Neutrophil (primary cell): ENCODE measurements around the gene CSRP1.

ENCODE experiments used
- H3K27ac ChIP-seq: fragments of 200-600 bp; sonication (generic); 2 replicates; pipeline ENCODE4 v1.5.1; 2016; ENCODE audit warnings: mild to moderate bottlenecking, moderate library complexity
- H3K27me3 ChIP-seq: fragments of 200-600 bp; sonication (generic); 2 replicates; pipeline ENCODE4 v1.6.0; 2016; ENCODE audit warnings: mild to moderate bottlenecking
- H3K36me3 ChIP-seq: fragments of 200-600 bp; sonication (generic); 2 replicates; pipeline ENCODE4 v1.5.1; 2017
- H3K4me1 ChIP-seq, 2 experiments: fragments of 200-600 bp in 1 of 2; sonication (generic) in 1 of 2; 1 replicate in 1 of 2; 2 replicates in 1 of 2; pipeline versions ENCODE4 v1.5.1 to v1.6.1; 2013 to 2016; ENCODE audit warnings: low read depth in 1 of 2, low read length in 1 of 2, mild to moderate bottlenecking in 1 of 2, moderate library complexity in 1 of 2; ENCODE audit not compliant: control insufficient read depth in 1 of 2, insufficient read depth in 1 of 2
- H3K4me3 ChIP-seq, 2 experiments: fragments of 200-600 bp in 1 of 2; sonication (generic) in 1 of 2; 1 replicate in 1 of 2; 2 replicates in 1 of 2; pipeline ENCODE4 v1.5.1; 2013 to 2016; ENCODE audit warnings: low read depth in 1 of 2, low read length in 1 of 2, mild to moderate bottlenecking in 1 of 2, moderate library complexity in 1 of 2
- H3K9me3 ChIP-seq: fragments of 200-600 bp; sonication (generic); 2 replicates; pipeline ENCODE4 v1.5.1; 2016
- CTCF ChIP-seq: fragments of 200-600 bp; sonication (generic); IDR thresholded peaks from 2 replicates; pipeline ENCODE4 v1.5.1; 2016; ENCODE audit warnings: antibody characterized with exemption

Gene CSRP1

GRCh38 chr1:201483373-201483949, 23.5 kb downstream of the CSRP1 start:
- no peak for TF ChIP-seq CTCF
- peaks cover 21 to 23% of the 10 kb centered on the region in 2 experiments for H3K4me1 ChIP-seq
- H3K9me3 ChIP-seq, result no peaks in the 10 kb centered on the region
- H3K27ac ChIP-seq, result no peak overlapping the region
- H3K4me3 ChIP-seq, result no peak overlapping the region
- H3K27me3 ChIP-seq, result peaks cover 18% of the 10 kb centered on the region
- H3K36me3 ChIP-seq, result peaks cover 50% of the 10 kb centered on the region

- peaks cover 43% of the 10 kb centered on the region for H3K36me3 ChIP-seq
- H3K4me3 ChIP-seq, result no peak overlapping the region
- no peak overlapping the region for H3K27ac ChIP-seq
- TF ChIP-seq CTCF, result no peak
- peaks cover 18% of the 10 kb centered on the region for H3K27me3 ChIP-seq
- no peaks in the 10 kb centered on the region for H3K9me3 ChIP-seq
- peaks cover 21 to 23% of the 10 kb centered on the region in 2 experiments for H3K4me1 ChIP-seq
These were observed 24.2 kb downstream of the CSRP1 start for GRCh38 chr1:201482755-201483154.

GRCh38 chr1:201481761-201482493, 25.0 kb downstream of the CSRP1 start:
- Histone ChIP-seq H3K4me3 (peak overlapping the region; percentile 64 to 65), H3K27me3 (peaks cover 18% of the 10 kb centered on the region), H3K27ac (no peak overlapping the region), H3K36me3 (peaks cover 34% of the 10 kb centered on the region), H3K4me1 (peaks cover 21 to 23% of the 10 kb centered on the region in 2 experiments), H3K9me3 (no peaks in the 10 kb centered on the region)
- TF ChIP-seq CTCF, result peak; percentile 72

GRCh38 chr1:201481004-201481380, 25.9 kb downstream of the CSRP1 start:
- Histone ChIP-seq H3K36me3 (peaks cover 27% of the 10 kb centered on the region), H3K4me1 (peaks cover 28 to 29% of the 10 kb centered on the region in 2 experiments), H3K27ac (no peak overlapping the region), H3K27me3 (peaks cover 18% of the 10 kb centered on the region), H3K4me3 (peak overlapping the region; percentile 64 to 65), H3K9me3 (no peaks in the 10 kb centered on the region)
- TF ChIP-seq CTCF, result no peak

GRCh38 chr1:201480231-201481003, 26.5 kb downstream of the CSRP1 start:
- H3K27ac ChIP-seq, result peak overlapping the region; percentile 31
- peaks cover 21% of the 10 kb centered on the region for H3K36me3 ChIP-seq
- H3K27me3 ChIP-seq, result peaks cover 21% of the 10 kb centered on the region
- H3K4me3 ChIP-seq, result peak overlapping the region; percentile 64 to 65
- peaks cover 31 to 33% of the 10 kb centered on the region in 2 experiments for H3K4me1 ChIP-seq
- no peak for TF ChIP-seq CTCF
- H3K9me3 ChIP-seq, result no peaks in the 10 kb centered on the region
